GM12801 (cell line): ENCODE results near the gene DHX15.

ENCODE experiments used
- TF ChIP-seq, protein P1 (sequence below): IDR thresholded peaks from one replicate; pipeline ENCODE4 v1.5.1; 2011; ENCODE audit warnings: control low read depth; ENCODE audit not compliant: insufficient read length; ENCODE audit errors: extremely low read depth

Gene DHX15

DNA sequence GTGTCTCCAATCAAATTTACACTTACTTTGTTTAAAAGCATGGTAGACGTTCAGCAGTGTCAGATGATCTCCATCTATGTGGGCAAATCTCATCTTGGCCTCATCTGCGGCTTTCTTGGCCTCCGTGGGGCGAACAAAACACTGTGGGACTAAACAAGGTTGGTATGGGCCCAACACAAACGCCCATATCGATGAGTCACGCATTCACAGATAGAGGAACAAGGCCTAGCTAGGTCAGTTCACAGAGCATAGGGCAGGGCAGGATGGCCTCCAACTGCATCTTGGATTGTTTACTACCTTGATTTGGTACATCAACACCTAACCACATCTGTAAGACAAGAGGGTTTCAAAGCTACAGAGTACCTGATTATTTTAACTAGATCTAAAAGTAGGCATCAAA lies 47.3 kb downstream of the DHX15 start:
- TF ChIP-seq, protein P1, sequence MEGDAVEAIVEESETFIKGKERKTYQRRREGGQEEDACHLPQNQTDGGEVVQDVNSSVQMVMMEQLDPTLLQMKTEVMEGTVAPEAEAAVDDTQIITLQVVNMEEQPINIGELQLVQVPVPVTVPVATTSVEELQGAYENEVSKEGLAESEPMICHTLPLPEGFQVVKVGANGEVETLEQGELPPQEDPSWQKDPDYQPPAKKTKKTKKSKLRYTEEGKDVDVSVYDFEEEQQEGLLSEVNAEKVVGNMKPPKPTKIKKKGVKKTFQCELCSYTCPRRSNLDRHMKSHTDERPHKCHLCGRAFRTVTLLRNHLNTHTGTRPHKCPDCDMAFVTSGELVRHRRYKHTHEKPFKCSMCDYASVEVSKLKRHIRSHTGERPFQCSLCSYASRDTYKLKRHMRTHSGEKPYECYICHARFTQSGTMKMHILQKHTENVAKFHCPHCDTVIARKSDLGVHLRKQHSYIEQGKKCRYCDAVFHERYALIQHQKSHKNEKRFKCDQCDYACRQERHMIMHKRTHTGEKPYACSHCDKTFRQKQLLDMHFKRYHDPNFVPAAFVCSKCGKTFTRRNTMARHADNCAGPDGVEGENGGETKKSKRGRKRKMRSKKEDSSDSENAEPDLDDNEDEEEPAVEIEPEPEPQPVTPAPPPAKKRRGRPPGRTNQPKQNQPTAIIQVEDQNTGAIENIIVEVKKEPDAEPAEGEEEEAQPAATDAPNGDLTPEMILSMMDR: no peak

DNA sequence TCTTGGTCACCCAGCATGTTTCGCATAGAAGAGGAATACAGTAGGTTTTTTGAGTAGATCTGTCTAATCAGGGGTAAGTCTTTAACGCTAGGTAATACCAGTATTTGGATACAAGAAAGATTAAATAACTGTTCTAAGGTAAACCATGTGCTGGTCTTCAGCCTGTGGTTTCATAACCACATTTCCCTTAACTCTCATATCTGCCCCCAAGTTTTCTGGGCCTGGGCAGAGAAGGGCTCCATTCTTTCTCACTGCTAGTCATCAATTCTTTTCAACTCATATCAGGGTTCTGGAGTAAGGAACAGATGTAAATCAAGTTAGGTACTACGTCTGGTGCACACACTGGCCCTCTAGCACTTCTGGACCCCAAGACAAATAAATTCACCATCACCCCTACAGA lies 49.0 kb downstream of the DHX15 start:
- TF ChIP-seq, protein P1: no peak

DNA sequence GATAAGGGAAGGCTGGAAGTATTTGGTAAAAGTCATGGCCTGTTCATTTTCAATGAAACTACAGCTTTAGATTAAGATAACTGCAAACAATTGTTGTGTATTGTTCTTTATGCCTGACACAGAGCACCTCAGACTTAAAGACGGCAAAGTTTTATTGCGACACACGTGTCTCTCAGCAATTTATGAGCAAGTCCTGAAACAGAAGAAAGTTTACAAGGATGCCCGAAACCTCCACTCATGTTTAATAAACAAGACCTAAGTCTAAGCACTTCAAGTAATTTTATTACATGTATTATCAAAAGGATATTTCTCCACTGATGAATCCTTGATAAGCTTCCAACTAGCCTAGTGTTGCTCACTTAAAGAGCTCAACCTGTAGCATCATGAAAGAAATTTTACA lies 51.0 kb downstream of the DHX15 start:
- TF ChIP-seq, protein P1: no peak

DNA sequence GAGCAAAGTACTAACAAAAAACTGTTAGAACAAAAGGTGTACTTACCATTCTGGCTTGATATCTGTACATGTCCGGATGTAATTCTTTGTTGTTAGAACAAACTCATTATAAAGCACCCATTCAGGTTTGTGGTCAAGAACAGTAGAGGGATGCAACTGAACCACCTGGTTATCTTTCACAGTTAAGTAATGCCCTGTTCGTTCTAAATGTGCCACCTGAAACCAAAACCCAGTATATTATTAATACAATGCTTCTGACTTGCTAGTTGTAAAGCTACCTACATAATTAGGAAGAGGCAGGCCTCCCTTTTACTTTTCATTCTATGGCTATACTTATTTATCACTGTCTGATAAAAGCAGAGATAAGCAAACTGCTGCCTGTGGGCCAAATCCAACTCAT lies 54.8 kb downstream of the DHX15 start:
- TF ChIP-seq, protein P1: no peak

DNA sequence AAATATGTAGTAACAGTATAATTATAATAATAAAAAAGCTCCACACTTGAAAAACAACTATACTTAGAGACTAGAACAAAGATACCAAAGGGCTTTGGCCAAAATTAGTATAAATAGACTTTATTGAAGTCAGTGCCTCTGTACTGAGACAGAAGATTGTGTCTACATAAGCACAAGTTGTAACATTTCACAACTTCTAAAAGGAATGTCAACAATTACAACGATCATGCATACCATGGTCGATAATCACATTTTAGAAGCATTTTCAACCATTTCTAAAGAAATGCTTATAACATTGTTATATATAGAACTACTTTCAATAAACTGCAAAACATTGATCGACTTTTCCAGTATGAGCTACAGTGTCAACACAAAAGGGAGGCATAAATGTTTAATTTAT lies 57.0 kb downstream of the DHX15 start:
- TF ChIP-seq, protein P1: no peak

DNA sequence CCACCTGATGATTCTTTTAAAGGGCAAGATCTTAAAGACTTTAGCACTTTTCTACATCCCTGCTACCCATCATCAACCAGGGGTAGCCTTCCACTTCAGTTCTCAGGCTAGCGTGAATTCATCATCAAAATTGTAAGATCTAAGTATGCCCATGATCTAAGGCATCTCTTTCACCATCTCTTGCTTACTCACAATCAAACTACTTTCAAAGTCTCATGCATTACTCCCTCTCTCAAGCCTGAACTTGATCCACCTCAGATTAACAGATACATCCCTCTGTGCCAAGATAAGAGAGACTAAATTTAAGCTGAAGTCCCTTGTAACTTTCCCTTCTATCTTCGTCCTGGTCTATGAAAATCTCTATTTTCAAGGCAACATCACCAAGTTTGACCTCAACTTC lies 62.8 kb downstream of the DHX15 start:
- TF ChIP-seq, protein P1: no peak

DNA sequence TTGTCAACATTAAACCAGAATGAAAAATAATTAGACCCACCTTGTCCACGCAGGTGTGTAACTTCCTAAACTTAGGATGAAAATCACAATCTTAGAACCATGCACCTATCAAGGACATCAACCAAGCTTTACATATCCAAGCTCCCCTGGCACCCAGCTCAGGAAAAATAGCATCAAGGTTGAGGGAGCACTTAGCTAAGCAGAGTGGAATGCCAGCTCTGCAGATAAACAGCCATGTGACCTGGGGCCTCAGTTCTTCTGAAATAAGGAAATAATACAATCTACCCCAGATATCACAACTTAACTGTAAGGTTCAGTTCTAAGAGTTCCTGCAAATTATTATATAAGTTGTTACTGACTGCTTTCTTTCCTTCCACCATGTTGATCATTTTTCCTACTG lies 64.7 kb downstream of the DHX15 start:
- TF ChIP-seq, protein P1: no peak

DNA sequence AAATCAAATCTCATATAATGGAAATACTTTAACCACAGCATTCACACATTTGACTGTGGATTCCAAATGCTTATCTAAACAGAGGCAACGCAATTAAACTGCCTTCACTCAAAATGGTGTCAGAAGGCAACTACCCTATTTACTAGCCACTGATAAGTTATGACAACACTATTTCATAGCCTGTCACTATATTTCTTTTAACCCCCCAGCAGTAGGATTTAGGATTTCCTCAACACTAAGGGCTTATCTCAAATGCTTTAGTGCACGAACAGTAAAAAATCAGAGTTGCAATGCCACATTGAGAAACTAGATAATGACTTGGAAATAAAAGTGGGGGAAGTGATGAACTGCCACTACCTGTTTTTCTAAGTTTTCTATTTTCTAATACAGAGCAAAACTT lies 66.7 kb downstream of the DHX15 start:
- TF ChIP-seq, protein P1: no peak
